ENCODE measurements around the gene TGFBR2.

- no peak for TF ChIP-seq EZH2 (IDR thresholded peaks at IDR 0.05; ENCODE audit: borderline replicate concordance, low read length)
- TF ChIP-seq, protein P1, sequence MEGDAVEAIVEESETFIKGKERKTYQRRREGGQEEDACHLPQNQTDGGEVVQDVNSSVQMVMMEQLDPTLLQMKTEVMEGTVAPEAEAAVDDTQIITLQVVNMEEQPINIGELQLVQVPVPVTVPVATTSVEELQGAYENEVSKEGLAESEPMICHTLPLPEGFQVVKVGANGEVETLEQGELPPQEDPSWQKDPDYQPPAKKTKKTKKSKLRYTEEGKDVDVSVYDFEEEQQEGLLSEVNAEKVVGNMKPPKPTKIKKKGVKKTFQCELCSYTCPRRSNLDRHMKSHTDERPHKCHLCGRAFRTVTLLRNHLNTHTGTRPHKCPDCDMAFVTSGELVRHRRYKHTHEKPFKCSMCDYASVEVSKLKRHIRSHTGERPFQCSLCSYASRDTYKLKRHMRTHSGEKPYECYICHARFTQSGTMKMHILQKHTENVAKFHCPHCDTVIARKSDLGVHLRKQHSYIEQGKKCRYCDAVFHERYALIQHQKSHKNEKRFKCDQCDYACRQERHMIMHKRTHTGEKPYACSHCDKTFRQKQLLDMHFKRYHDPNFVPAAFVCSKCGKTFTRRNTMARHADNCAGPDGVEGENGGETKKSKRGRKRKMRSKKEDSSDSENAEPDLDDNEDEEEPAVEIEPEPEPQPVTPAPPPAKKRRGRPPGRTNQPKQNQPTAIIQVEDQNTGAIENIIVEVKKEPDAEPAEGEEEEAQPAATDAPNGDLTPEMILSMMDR (conservative IDR thresholded peaks at IDR 0.05 in 1 of 2, IDR thresholded peaks at IDR 0.05 in 1 of 2; ENCODE audit: extremely low read depth in 1 of 2, insufficient read depth in 1 of 2, low read depth in 1 of 2, low read length in 2 of 2) = no peak
These were observed 88.3 kb downstream of the TGFBR2 start for GRCh38 chr3:30694668-30695067.
